ENCODE data around the gene GAGE10.
"Not testable (repeated sequence)": the region's sequence is repeated elsewhere in the genome, so short reads cannot be mapped to it uniquely, and the experiment has no call there.

DNA sequence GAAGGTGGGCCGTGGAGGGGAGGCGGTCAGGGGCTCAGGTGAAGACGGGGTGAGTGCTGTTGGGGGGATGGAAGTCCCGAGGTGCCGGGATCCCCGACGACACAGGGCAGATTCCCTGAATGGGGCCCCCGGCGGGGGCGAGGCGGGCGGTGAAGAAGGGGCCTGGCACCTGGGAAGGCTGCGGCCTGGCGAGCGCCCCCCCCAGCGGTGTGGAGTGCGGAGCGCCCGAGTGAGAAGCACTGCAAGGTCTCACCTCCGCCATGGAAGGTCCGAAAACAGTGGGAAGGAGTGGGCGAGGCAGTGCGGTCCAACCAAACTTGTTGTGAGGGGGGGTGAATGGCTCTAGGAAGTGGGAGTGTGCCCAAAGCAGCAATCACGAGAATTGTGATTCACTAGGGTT, 38.0 kb downstream of the GAGE10 start:
- TF ChIP-seq, protein P1, sequence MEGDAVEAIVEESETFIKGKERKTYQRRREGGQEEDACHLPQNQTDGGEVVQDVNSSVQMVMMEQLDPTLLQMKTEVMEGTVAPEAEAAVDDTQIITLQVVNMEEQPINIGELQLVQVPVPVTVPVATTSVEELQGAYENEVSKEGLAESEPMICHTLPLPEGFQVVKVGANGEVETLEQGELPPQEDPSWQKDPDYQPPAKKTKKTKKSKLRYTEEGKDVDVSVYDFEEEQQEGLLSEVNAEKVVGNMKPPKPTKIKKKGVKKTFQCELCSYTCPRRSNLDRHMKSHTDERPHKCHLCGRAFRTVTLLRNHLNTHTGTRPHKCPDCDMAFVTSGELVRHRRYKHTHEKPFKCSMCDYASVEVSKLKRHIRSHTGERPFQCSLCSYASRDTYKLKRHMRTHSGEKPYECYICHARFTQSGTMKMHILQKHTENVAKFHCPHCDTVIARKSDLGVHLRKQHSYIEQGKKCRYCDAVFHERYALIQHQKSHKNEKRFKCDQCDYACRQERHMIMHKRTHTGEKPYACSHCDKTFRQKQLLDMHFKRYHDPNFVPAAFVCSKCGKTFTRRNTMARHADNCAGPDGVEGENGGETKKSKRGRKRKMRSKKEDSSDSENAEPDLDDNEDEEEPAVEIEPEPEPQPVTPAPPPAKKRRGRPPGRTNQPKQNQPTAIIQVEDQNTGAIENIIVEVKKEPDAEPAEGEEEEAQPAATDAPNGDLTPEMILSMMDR (IDR thresholded peaks at IDR 0.05), result not testable (repeated sequence)
- not testable (repeated sequence) for TF ChIP-seq POLR2A, EP300, POLR2AphosphoS5 (IDR thresholded peaks at IDR 0.05)
